ENCODE measurements around the gene RGS7BP. TPM values are rescaled to one million over a fixed set of nuclear protein-coding genes. Genes with fewer than 3 reads are reported as not detected.

Gene RGS7BP
- total and polyA plus RNA-seq, 12 donors, result 0.54 to 23.5 (median 7.4) TPM

DNA sequence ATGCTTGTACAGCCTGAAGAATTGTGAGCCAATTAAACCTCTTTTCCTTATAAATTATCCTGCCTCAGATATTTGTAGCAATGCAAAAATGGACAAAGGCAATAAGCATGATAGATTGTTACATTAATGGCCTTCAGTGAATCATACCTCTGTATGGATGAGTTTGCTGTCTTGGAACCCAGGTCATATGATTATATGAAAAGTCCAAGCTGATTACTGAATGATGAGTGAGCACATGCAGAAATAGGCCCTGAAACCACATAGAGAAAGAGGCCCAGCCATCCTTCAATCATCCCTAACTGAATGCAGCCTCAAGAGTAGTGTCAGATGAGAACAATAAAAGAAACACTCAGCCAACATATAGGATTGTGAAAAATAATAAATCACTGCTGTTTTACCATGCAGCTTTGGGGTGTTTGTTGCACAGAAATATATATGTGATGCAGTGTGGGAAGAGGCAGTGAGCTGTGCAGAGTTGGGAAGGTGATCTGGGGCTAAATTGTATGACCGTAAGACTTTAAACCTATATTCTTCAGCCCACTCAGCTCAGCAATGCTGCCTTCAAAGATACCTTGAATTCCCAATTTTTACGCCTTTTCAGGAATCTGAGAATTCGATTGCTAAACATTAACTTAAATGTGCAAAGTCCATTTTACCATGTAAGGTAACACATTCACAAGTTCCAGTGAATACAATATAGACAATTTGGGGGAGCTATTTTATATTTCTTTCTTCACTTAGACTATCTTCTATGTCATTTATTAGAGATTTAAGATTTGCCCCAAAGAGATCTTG is 148.1 kb downstream of the RGS7BP start:
- WGBS, 4 donors, result 84 to 89% (median 88%) methylated on average over 3 of the region's 3 CpGs
- intact Hi-C loops (cut with DNase I), result no loop called here

DNA sequence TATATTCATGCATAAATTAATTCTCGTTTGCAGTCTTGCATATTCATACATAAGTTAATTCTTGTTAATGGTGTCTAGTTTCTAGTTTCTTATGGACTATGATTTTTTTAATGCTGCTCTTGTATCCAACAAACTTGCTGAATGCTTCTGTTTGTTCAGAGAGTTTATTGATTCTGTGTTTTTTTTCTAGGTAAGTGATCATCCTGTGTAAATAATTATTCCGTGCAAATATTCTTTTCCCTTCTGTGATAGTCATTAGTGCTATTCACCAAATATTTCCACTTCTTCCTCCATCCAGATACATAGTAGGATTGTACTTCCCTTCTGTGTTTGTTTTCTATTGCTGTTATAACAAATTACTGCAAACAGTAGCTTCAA is 148.7 kb downstream of the RGS7BP start:
- no peak for TF ChIP-seq POLR2A (IDR thresholded peaks at IDR 0.05)
- TF ChIP-seq, protein P1, sequence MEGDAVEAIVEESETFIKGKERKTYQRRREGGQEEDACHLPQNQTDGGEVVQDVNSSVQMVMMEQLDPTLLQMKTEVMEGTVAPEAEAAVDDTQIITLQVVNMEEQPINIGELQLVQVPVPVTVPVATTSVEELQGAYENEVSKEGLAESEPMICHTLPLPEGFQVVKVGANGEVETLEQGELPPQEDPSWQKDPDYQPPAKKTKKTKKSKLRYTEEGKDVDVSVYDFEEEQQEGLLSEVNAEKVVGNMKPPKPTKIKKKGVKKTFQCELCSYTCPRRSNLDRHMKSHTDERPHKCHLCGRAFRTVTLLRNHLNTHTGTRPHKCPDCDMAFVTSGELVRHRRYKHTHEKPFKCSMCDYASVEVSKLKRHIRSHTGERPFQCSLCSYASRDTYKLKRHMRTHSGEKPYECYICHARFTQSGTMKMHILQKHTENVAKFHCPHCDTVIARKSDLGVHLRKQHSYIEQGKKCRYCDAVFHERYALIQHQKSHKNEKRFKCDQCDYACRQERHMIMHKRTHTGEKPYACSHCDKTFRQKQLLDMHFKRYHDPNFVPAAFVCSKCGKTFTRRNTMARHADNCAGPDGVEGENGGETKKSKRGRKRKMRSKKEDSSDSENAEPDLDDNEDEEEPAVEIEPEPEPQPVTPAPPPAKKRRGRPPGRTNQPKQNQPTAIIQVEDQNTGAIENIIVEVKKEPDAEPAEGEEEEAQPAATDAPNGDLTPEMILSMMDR (IDR thresholded peaks at IDR 0.05), result no peak
- Histone ChIP-seq H3K9me3 (replicated peaks in 1 of 3) (no peaks in the 10 kb centered on the region), H3K36me3 (replicated peaks in 1 of 2) (no peaks in the 10 kb centered on the region), H3K27me3 (no peaks in the 10 kb centered on the region), H3K4me1 (replicated peaks in 1 of 2) (no peaks in the 10 kb centered on the region), H3K4me3 (no peak overlapping the region), H3K27ac (no peak overlapping the region)
- intact Hi-C loops (cut with DNase I), result no loop called here
- no peak for DNase-seq
- 74 to 83% (median 77%) methylated on average over 2 of the region's 2 CpGs for WGBS, 4 donors

More for the DNA sequence above, 148.1 kb downstream of the RGS7BP start:
- TF ChIP-seq, protein P1 (IDR thresholded peaks at IDR 0.05), result no peak
- TF ChIP-seq POLR2A (IDR thresholded peaks at IDR 0.05), result no peak
- Histone ChIP-seq H3K27me3 (no peaks in the 10 kb centered on the region), H3K9me3 (replicated peaks in 1 of 3) (no peaks in the 10 kb centered on the region), H3K4me1 (replicated peaks in 1 of 2) (no peaks in the 10 kb centered on the region), H3K36me3 (replicated peaks in 1 of 2) (no peaks in the 10 kb centered on the region), H3K27ac (no peak overlapping the region), H3K4me3 (no peak overlapping the region)
- DNase-seq, result no peak

DNA sequence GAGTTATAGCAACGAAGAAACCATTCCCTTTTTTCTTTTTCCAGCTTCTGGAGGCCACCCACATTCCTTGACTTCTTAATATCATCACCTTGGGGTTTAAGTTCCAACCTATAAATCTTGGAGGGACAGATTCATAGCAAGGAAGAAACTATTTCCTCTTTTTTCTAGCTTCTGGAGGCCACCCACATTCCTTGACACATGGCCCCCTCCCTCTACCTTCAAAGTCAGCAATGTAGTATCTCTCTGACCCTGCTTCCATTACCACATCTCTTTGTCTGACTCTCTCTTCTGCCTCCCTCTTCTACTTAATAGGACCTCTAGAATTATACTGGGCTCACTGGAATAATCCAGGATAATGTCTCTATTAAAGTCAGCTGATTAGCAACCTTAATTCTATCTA is 149.8 kb downstream of the RGS7BP start:
- intact Hi-C loops (cut with DNase I), result no loop called here
- H3K4me3 ChIP-seq, result no peak overlapping the region
- H3K9me3 ChIP-seq (replicated peaks in 1 of 3), result no peaks in the 10 kb centered on the region
- no peaks in the 10 kb centered on the region for H3K36me3 ChIP-seq (replicated peaks in 1 of 2)
- H3K27ac ChIP-seq, result no peak overlapping the region
- H3K4me1 ChIP-seq (replicated peaks in 1 of 2), result no peaks in the 10 kb centered on the region
- TF ChIP-seq POLR2A (IDR thresholded peaks at IDR 0.05), result no peak
- TF ChIP-seq, protein P1 (IDR thresholded peaks at IDR 0.05), result no peak
- WGBS, 4 donors, result 45 to 60% (median 54%) methylated on average over 1 of the region's 1 CpG
- DNase-seq, result no peak
- no peaks in the 10 kb centered on the region for H3K27me3 ChIP-seq

DNA sequence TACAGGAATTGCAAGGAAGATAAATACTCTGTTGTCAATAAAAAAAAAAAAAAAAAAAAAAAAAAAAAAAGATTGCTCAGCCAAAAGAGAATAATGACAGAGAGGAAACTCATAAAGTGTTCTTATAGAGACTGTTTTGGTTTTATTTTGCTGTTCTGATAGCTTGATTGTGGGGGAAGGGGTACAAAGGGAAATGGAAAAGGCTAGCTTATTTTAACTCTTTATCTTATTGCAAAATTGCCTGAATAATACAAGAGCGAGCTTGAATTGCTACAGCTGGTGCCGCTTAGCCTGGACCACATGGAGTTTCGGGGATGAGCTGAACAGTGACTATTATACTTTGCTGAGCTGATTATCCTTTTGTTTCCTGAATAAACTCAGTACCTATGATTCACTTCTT is 153.5 kb downstream of the RGS7BP start:
- Histone ChIP-seq H3K36me3 (replicated peaks in 1 of 2) (no peaks in the 10 kb centered on the region), H3K4me1 (replicated peaks in 1 of 2) (no peaks in the 10 kb centered on the region), H3K27me3 (no peaks in the 10 kb centered on the region), H3K9me3 (replicated peaks in 1 of 3) (no peaks in the 10 kb centered on the region), H3K27ac (no peak overlapping the region), H3K4me3 (no peak overlapping the region)
- DNase-seq, result no peak
- intact Hi-C loops (cut with DNase I), result no loop called here
- TF ChIP-seq, protein P1 (IDR thresholded peaks at IDR 0.05), result no peak
- no peak for TF ChIP-seq POLR2A (IDR thresholded peaks at IDR 0.05)
- 76 to 88% (median 84%) methylated on average over 3 of the region's 3 CpGs for WGBS, 4 donors

Small RNA genes within 50 kb of the gene (small RNA-seq; reads per million reads assigned to genes)
- gene RN7SL169P, result 0 reads per million in 2 donors
- 0 reads per million in 2 donors for gene RNU6-294P

Other genes starting within 250 kb of the RGS7BP start
- gene SHISAL2B, start 184.5 kb downstream of the RGS7BP start, total RNA-seq, result not detected
- gene SHISAL2B, start 184.5 kb downstream of the RGS7BP start, polyA plus RNA-seq, result under 1 TPM in 1 of 3 donors, not detected in 2; 0.10 TPM